CD4-positive, alpha-beta T cell (primary cell): Measurements from ENCODE around the gene C11orf97. TPM values are rescaled to one million over a fixed set of nuclear protein-coding genes. Genes with fewer than 3 reads are reported as not detected.

Experiments used
- ATAC-seq: fragments of 200-7000 bp; cut with Tn5 transposase; one replicate; pipeline ENCODE4 v1.10.0; 2022; ENCODE audit warnings: mild to moderate bottlenecking; ENCODE audit not compliant: poor library complexity
- CTCF ChIA-PET: fragments of 350-600 bp; sonication (Branson Sonifier 250); formaldehyde crosslinking; loops from one replicate; lab custom pipeline; 2021; ENCODE audit warnings: antibody characterized with exemption, inconsistent platforms; lab: Charles Lee
- POLR2A ChIA-PET: fragments of 350-600 bp; sonication (Branson Sonifier 250); formaldehyde crosslinking; loops from one replicate; lab custom pipeline; 2021; ENCODE audit warnings: antibody characterized with exemption, inconsistent platforms; lab: Charles Lee
- DNase-seq, 14 experiments: peaks; one replicate each; pipeline ENCODE4 v3.0.0-alpha.2; 2013 to 2020; ENCODE audit warnings: mixed read lengths in 2 of 14
- H3K27ac ChIP-seq, 2 donors: one replicate each; pipeline versions ENCODE4 v1.5.1 to v1.7.0; 2013; ENCODE audit warnings: low read length in 2 of 2, low read depth in 1 of 2, mild to moderate bottlenecking in 1 of 2
- H3K27me3 ChIP-seq, 2 experiments: 1 replicate in 1 of 2; 2 replicates in 1 of 2; pipeline versions ENCODE4 v1.6.1 to v1.7.0; 2013; ENCODE audit warnings: low read length in 2 of 2, control low read depth in 1 of 2, mild to moderate bottlenecking in 1 of 2, moderate library complexity in 1 of 2; ENCODE audit not compliant: insufficient read depth in 2 of 2, control insufficient read depth in 1 of 2
- H3K36me3 ChIP-seq: one replicate; pipeline ENCODE4 v1.6.1; 2013; ENCODE audit warnings: low read length, control low read depth; ENCODE audit not compliant: insufficient read depth
- H3K4me1 ChIP-seq: one replicate; pipeline ENCODE4 v1.6.1; 2013; ENCODE audit warnings: low read length, control low read depth; ENCODE audit not compliant: insufficient read depth
- H3K4me3 ChIP-seq: one replicate; pipeline ENCODE4 v1.5.1; 2013; ENCODE audit warnings: mild to moderate bottlenecking, low read length, moderate library complexity
- H3K9me3 ChIP-seq, 2 experiments: 1 replicate in 1 of 2; 2 replicates in 1 of 2; pipeline versions ENCODE4 v1.6.1 to v1.7.0; 2013; ENCODE audit warnings: low read length in 2 of 2, mild to moderate bottlenecking in 2 of 2, control low read depth in 1 of 2, moderate library complexity in 1 of 2; ENCODE audit not compliant: control insufficient read depth in 1 of 2, insufficient read depth in 1 of 2
- H3K27ac Mint-ChIP-seq: one replicate; pipeline ENCODE4 v1.8.0; 2020; ENCODE audit warnings: mixed read lengths
- H3K27me3 Mint-ChIP-seq: one replicate; pipeline ENCODE4 v1.8.0; 2021; ENCODE audit warnings: mixed read lengths
- H3K36me3 Mint-ChIP-seq: one replicate; pipeline ENCODE4 v1.8.0; 2021; ENCODE audit warnings: low read depth, mixed read lengths
- H3K4me1 Mint-ChIP-seq: one replicate; pipeline ENCODE4 v1.8.0; 2021; ENCODE audit warnings: low read depth, mixed read lengths
- H3K4me3 Mint-ChIP-seq: one replicate; pipeline ENCODE4 v1.8.0; 2020; ENCODE audit warnings: mild to moderate bottlenecking, mixed read lengths
- H3K9me3 Mint-ChIP-seq: one replicate; pipeline ENCODE4 v1.8.0; 2020; ENCODE audit warnings: mixed read lengths
- intact Hi-C, 2 experiments: fragments of 100-400 bp; cut with DNase I in 1 of 2; cut with micrococcal nuclease in 1 of 2; formaldehyde crosslinking; loops; one replicate each; pipeline versions ENCODE4 v1.15.1 to v1.9.0; 2023 to 2025; cut with DNase I, micrococcal nuclease
- polyA plus RNA-seq, 2 donors: library from polyadenylated mRNA; unstranded; fragments of 120-200 nt; gene quantifications; one replicate each; pipeline ENCODE4 v1.2.1, GENCODE V29; 2013
- total RNA-seq, 174 experiments: library from RNA in 2 of 174; stranded (reverse) in 2 of 174; gene quantifications; one replicate each; pipeline ENCODE4 v1.2.3 and lab custom pipeline; 2021 to 2026
- TF ChIP-seq, protein P1 (sequence below): fragments of 200-600 bp; IDR thresholded peaks from one replicate; pipeline ENCODE4 v1.8.0; 2022; ENCODE audit warnings: antibody characterized with exemption, mild to moderate bottlenecking

C11orf97 gene, protein sequence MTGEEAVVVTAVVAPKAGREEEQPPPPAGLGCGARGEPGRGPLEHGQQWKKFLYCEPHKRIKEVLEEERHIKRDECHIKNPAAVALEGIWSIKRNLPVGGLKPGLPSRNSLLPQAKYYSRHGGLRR
- total RNA-seq = not detected
- not detected for polyA plus RNA-seq (2013, experiment 1 of 2)
- polyA plus RNA-seq (2013, experiment 2 of 2) = not detected
- 0 to 0.20 (median 0) reads per million in 172 experiments for total RNA-seq (lab: John Stamatoyannopoulos, UW)

DNA sequence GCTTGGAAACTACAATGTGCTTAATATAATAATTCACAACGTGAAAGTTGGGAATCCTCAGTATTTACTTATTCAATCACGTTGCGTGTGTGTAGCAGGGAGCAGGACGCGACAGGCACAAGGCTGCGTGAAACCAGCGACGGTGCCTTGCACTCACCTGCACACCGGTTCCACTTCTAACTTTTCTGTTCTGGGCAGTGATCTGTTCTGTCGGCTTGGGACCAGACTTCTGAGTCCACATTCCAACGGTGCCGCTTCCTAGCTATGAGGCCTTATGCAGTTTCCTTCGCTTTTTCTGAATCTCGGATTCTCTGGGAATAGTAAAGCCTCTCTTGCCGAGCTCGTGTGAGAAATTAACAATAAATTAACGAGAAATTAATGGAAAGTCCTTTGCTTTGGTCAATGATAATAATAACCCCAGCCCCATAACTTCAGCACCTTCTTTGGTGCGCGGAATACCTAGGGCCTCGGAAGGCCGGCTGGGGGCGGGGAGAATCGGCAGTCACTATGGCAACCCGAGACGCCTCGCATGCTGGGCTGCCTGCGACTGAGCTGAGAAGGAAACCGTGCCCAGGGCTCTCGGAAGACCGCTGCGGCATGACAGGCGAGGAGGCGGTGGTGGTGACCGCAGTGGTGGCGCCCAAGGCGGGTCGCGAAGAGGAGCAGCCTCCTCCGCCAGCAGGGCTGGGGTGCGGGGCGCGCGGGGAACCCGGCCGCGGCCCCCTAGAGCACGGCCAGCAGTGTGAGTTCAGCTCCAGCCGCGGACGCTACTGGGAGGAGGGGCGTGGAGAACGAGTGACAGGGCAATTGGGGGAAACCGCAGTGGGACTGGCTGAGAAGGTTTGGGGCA is at the start of gene C11orf97:
C11orf97 (plus strand) TSS at position 530 of the 850 bp plus-strand sequence; CDS start at position 598, 68 bp downstream.
- Histone ChIP-seq H3K4me1 (peaks cover 10% of the 10 kb centered on the region), H3K4me3 (peak within 1 kb of the TSS; percentile 28), H3K9me3 (no peaks in the 10 kb centered on the region), H3K27me3 (peaks cover 10 to 22% of the 10 kb centered on the region in 2 experiments), H3K36me3 (no peaks in the 10 kb centered on the region), H3K27ac (no peak within 1 kb of the TSS)
- ChIA-PET POLR2A (interaction anchor here (1.1 to 1.2 kb wide), 2 partner anchors 18 to 557 kb away, joined by 3 to 8 read pairs; partner anchors contain the start of genes ANKRD49 and MRE11), CTCF (interaction anchor here (0.6 to 1.6 kb wide), 4 partner anchors 7 to 867 kb away, joined by 3 to 4 read pairs (median 3); no protein-coding TSS in a partner anchor)
- DNase-seq (peak; percentile 12 to 76 (median 44)), ATAC-seq (peak; percentile 74)
- Mint-ChIP-seq H3K27me3 (peaks cover 60% of the 10 kb centered on the region), H3K9me3 (no peaks in the 10 kb centered on the region), H3K4me3 (peak within 1 kb of the TSS; percentile 81), H3K27ac (no peak within 1 kb of the TSS), H3K36me3 (no peaks in the 10 kb centered on the region), H3K4me1 (peaks cover 18% of the 10 kb centered on the region)
- TF ChIP-seq, protein P1, sequence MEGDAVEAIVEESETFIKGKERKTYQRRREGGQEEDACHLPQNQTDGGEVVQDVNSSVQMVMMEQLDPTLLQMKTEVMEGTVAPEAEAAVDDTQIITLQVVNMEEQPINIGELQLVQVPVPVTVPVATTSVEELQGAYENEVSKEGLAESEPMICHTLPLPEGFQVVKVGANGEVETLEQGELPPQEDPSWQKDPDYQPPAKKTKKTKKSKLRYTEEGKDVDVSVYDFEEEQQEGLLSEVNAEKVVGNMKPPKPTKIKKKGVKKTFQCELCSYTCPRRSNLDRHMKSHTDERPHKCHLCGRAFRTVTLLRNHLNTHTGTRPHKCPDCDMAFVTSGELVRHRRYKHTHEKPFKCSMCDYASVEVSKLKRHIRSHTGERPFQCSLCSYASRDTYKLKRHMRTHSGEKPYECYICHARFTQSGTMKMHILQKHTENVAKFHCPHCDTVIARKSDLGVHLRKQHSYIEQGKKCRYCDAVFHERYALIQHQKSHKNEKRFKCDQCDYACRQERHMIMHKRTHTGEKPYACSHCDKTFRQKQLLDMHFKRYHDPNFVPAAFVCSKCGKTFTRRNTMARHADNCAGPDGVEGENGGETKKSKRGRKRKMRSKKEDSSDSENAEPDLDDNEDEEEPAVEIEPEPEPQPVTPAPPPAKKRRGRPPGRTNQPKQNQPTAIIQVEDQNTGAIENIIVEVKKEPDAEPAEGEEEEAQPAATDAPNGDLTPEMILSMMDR = no peak
- intact Hi-C loops = loop anchor here in 1 of 2 experiments (10.0 kb wide), 1 partner anchor 1283 kb away; the partner anchor contains the start of gene CEP57

DNA sequence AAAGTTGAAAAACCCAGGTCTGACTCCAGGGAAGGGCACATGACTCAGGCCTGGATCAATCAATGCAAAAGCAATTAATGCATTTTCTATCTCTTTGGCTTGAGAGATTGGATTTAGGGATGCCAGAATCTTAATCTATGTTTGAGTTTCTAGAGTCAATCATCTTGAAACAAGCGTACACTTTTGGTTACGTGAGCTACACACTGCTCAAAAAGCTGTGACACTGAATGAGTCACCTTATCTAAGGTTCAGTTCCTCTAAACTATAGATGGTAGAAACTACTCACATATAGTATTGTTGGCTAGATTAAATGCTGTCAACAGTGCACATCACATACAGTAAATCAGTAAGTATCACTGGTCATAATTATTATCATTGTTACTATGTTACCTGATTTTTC is 42.8 kb upstream of the C11orf97 start:
- POLR2A ChIA-PET = no interaction called here
- no peak overlapping the region for H3K4me3 ChIP-seq
- DNase-seq (no peak), ATAC-seq (no peak)
- CTCF ChIA-PET = no interaction called here
- no peak overlapping the region for H3K27ac Mint-ChIP-seq
- H3K9me3 Mint-ChIP-seq = no peaks in the 10 kb centered on the region
- H3K27me3 Mint-ChIP-seq = no peaks in the 10 kb centered on the region
- peaks cover 91% of the 10 kb centered on the region for H3K36me3 Mint-ChIP-seq
- no peaks in the 10 kb centered on the region for H3K27me3 ChIP-seq
- no peaks in the 10 kb centered on the region for H3K9me3 ChIP-seq
- no peak overlapping the region for H3K27ac ChIP-seq
- H3K4me1 Mint-ChIP-seq = peaks cover 8% of the 10 kb centered on the region
- H3K4me3 Mint-ChIP-seq = no peak overlapping the region
- peaks cover 49% of the 10 kb centered on the region for H3K36me3 ChIP-seq
- intact Hi-C loops = no loop called here
- TF ChIP-seq, protein P1 = no peak
- no peaks in the 10 kb centered on the region for H3K4me1 ChIP-seq

DNA sequence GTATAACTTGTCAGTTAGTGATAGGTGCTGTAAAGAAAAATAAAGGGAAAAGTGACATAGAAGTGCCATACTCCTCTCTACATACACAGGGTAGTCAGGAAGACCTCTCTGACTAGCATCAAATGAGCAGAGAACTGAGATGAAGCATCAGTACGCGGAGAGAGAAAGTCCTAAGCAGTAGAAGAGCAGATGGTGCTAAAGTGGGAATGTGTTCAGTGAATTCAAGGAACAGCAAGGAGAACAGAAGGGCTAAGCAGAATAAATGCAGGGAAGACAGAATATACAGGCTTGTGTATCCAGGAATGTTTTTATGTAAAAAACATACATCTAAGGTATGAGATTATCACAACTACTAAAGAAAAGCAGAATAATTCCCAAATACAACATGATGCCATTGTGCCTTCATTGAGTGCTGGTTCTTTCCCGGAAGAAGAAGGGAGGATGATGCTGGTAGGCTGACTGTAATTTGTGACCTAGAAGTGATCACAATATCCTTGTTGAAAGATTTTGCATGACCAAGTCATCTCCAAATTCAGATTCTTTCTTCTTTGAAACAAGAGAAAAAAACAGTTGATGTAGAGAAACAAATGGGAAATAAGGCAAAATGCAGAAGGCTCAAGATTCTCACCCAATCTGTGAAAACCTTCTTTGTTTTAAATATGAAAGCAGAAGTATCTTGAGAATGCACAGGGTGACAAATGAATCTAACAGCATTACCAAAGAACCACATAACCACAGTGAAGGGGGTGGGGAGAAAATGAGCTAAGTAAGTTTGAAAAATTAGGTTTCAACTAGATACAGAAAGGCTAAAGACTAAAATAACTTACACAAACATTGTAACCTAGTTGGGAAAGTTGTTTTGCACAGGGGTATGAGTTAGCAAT is 39.1 kb upstream of the C11orf97 start:
- Mint-ChIP-seq H3K9me3 (no peaks in the 10 kb centered on the region), H3K36me3 (peaks cover 91% of the 10 kb centered on the region), H3K27me3 (no peaks in the 10 kb centered on the region), H3K4me3 (no peak overlapping the region), H3K27ac (no peak overlapping the region), H3K4me1 (peaks cover 17% of the 10 kb centered on the region)
- H3K4me1 ChIP-seq = no peaks in the 10 kb centered on the region
- CTCF ChIA-PET = no interaction called here
- DNase-seq = peak in 3 of 14 experiments; percentile 14 to 70 (median 35)
- intact Hi-C loops = no loop called here
- no peak overlapping the region for H3K27ac ChIP-seq
- H3K36me3 ChIP-seq = peaks cover 41% of the 10 kb centered on the region
- ATAC-seq = no peak
- no peak overlapping the region for H3K4me3 ChIP-seq
- POLR2A ChIA-PET = no interaction called here
- TF ChIP-seq, protein P1 = no peak
- H3K27me3 ChIP-seq = no peaks in the 10 kb centered on the region
- no peaks in the 10 kb centered on the region for H3K9me3 ChIP-seq
